Kidney glomerular epithelial cell (primary cell): Measurements from ENCODE around the gene TCEAL4.
A peak's percentile ranks its signal among the peaks of the same experiment; 100 is the strongest.
"Not testable (repeated sequence)": the region's sequence is repeated elsewhere in the genome, so short reads cannot be mapped to it uniquely, and the experiment has no call there.

Experiments
- DNase-seq: peaks from one replicate; lab custom pipeline; 2025; lab: John Stamatoyannopoulos, UW

Gene TCEAL4

GRCh38 chrX:103592295-103592694 lies 7.0 kb downstream of the TCEAL4 start:
- DNase-seq, result not testable (repeated sequence)

DNA sequence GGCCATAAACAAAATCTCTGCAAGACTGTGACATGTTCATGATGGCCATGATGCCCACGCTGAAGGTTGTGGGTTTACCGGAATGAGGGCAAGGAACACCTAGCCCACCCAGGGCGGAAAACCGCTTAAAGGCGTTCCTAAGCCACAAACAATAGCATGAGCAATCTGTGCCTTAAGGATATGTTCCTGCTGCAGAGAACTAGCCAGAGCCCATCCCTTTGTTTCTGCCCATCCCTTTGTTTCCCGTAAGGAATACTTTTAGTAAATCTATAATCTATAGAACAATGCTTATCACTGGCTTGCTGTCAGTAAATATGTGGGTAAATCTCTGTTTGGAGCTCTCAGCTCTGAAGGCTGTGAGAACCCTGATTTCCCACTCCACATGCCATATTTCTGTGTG lies 9.9 kb downstream of the TCEAL4 start:
- DNase-seq, result not testable (repeated sequence)

GRCh38 chrX:103607364-103608305 lies 22.3 kb downstream of the TCEAL4 start, which contains the start of gene TCEAL3:
Gene TCEAL3 (plus strand): TSS chrX:103607963. CDS start chrX:103609065, 1,102 bp downstream.
- DNase-seq, result no peak

- no peak for DNase-seq
These were observed 23.1 kb downstream of the TCEAL4 start for GRCh38 chrX:103608306-103608963.

- DNase-seq, result no peak
These were observed 25.0 kb downstream of the TCEAL4 start for GRCh38 chrX:103610282-103610681.

DNA sequence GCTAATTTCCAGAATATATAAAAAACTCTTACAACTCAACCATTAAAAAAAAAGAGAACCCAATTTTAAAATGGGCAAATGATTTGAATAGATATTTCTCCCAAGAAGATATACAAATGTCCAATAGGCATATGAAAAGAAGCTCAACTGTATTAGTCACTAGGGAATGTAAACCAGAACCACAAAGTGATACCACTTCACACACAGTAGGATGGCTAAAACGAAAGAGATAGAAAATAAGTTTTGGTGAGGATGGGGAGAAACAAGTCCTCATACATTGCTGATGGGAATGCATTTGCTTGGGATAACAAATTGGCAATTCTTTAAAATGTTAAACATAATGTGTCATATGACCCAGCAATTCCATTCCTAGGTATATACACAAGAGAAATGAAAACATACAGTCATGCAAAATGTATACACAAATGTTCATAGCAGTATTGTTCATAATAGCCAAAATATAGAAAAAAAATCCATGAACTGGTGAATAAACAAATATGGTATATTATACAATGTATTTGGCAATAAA lies 28.1 kb downstream of the TCEAL4 start:
- no peak for DNase-seq

DNA sequence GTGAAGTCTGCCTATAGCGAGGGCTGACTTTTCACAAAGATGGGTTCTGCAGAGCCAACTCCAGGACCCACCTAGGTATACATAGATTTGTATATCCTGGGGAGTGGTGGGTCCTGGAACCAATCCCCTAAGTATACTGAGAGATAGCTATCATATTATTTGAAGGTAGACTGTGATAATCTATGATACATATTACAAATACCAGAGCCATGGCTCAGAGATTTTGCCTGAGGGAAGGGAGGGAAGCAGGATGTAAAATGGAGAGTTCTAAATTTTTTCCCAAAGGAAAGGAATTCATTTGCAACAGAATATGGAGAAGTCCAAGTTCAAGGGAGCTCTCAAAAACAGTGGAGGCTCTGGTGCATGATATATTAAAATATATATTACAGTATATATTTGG lies 29.7 kb downstream of the TCEAL4 start:
- DNase-seq, result no peak

- no peak for DNase-seq
These were observed 30.6 kb downstream of the TCEAL4 start for GRCh38 chrX:103615781-103616371.

DNA sequence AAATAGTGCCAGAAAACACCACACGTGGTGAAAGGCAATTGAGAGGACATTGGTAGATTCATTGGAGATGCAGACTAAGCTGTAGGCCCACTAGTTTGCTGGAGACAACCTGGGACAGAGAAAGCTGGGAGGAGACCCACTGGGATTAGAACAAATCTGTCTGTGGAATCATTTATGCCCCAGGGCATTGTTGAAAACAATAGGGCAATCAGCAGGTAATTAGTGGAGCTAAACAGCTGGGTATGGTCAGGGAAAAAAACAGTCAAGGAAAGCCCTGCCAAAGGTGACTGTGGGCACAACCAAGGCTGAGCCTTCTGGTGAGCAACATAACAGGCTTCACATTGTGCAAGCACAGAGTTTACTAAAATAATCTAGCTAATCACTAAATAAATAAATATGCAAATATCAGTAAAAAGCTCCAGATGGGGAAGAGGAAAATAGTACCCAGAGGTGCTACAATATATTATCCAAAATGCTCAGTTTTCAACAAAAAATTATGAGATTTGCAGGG lies 31.4 kb downstream of the TCEAL4 start:
- DNase-seq, result no peak

DNA sequence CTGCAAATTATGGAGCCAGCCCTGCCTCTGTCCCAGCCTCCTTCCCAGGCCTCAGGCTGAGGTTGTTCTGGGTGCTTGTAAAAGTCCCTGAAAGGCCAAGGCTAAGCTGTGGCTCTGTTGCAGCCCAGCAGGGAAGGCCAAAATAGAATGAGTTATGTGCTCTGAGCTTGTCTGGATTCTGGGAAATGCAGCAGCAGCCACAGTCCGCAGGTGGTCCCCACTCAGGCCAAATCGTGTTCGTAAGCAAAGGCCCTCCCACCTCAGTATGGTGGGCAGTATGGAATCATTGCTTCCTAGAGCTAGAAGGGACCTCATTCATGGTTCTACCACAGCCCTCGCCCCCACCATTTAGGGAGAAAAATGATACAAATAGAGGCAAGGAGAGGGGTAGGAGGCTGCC lies 38.8 kb downstream of the TCEAL4 start:
- no peak for DNase-seq

DNA sequence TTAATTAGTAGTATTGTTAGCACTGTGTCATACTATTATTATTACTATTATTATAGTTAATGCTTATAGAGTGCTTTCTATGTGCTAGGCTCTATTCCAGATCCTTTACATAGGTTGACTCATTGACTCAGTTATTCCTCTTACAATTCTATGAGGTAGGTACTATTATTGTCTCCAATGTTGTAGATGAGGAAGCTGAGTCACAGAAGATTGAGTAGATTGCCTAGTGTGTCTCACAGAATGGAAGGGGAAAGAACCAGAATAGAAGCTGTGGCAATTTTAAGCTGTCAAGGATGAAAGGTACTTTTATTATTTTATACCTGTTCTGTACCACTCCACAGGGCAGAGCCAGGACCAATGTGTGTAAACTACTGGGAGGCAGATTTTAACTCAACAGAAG lies 41.5 kb downstream of the TCEAL4 start:
- no peak for DNase-seq

GRCh38 chrX:103628386-103629317 lies 43.3 kb downstream of the TCEAL4 start, which contains the start of gene TCEAL1:
Gene TCEAL1 (plus strand): TSS chrX:103628975. CDS start chrX:103629917, 942 bp downstream.
- DNase-seq, result no peak

GRCh38 chrX:103629318-103630170 lies 44.2 kb downstream of the TCEAL4 start:
- peak; percentile 6 for DNase-seq

GRCh38 chrX:103630171-103630511 lies 44.8 kb downstream of the TCEAL4 start:
- DNase-seq, result peak; percentile 21

DNA sequence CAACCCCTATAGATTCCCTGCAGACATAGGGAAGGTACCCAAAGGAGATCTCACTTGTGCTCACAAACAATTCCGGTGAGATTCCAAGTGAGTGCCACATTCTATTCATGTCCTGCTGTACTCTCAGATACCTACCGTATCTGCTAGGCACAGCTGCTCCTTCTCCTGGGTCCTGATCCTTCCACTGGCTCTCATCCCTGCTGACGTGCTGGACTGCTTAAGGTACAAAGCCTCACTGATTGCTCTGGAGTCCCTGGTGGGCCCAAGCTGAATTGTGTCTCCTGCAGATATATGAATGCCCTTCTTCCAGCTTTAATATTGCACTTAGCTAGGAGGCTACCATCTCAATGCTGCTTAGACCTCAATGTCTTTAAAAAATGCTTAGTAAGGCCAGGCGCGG lies 45.8 kb downstream of the TCEAL4 start:
- DNase-seq, result no peak

GRCh38 chrX:103635436-103635835 lies 50.1 kb downstream of the TCEAL4 start:
- DNase-seq, result no peak
